CD4-positive, alpha-beta T cell (primary cell): Measurements from ENCODE around the gene MSANTD2. TPM values are rescaled to one million over a fixed set of nuclear protein-coding genes. Genes with fewer than 3 reads are reported as not detected.
A peak's percentile ranks its signal among the peaks of the same experiment; 100 is the strongest.

Experiments
- ATAC-seq: fragments of 200-7000 bp; cut with Tn5 transposase; one replicate; pipeline ENCODE4 v1.10.0; 2022; ENCODE audit warnings: mild to moderate bottlenecking; ENCODE audit not compliant: poor library complexity
- CTCF ChIA-PET: fragments of 350-600 bp; sonication (Branson Sonifier 250); formaldehyde crosslinking; loops from one replicate; lab custom pipeline; 2021; ENCODE audit warnings: antibody characterized with exemption, inconsistent platforms; lab: Charles Lee
- POLR2A ChIA-PET: fragments of 350-600 bp; sonication (Branson Sonifier 250); formaldehyde crosslinking; loops from one replicate; lab custom pipeline; 2021; ENCODE audit warnings: antibody characterized with exemption, inconsistent platforms; lab: Charles Lee
- DNase-seq, 14 experiments: peaks; one replicate each; pipeline ENCODE4 v3.0.0-alpha.2; 2013 to 2020; ENCODE audit warnings: mixed read lengths in 2 of 14
- H3K27ac ChIP-seq, 2 donors: one replicate each; pipeline versions ENCODE4 v1.5.1 to v1.7.0; 2013; ENCODE audit warnings: low read length in 2 of 2, low read depth in 1 of 2, mild to moderate bottlenecking in 1 of 2
- H3K27me3 ChIP-seq, 2 experiments: 1 replicate in 1 of 2; 2 replicates in 1 of 2; pipeline versions ENCODE4 v1.6.1 to v1.7.0; 2013; ENCODE audit warnings: low read length in 2 of 2, control low read depth in 1 of 2, mild to moderate bottlenecking in 1 of 2, moderate library complexity in 1 of 2; ENCODE audit not compliant: insufficient read depth in 2 of 2, control insufficient read depth in 1 of 2
- H3K36me3 ChIP-seq: one replicate; pipeline ENCODE4 v1.6.1; 2013; ENCODE audit warnings: low read length, control low read depth; ENCODE audit not compliant: insufficient read depth
- H3K4me1 ChIP-seq: one replicate; pipeline ENCODE4 v1.6.1; 2013; ENCODE audit warnings: low read length, control low read depth; ENCODE audit not compliant: insufficient read depth
- H3K4me3 ChIP-seq: one replicate; pipeline ENCODE4 v1.5.1; 2013; ENCODE audit warnings: mild to moderate bottlenecking, low read length, moderate library complexity
- H3K9me3 ChIP-seq, 2 experiments: 1 replicate in 1 of 2; 2 replicates in 1 of 2; pipeline versions ENCODE4 v1.6.1 to v1.7.0; 2013; ENCODE audit warnings: low read length in 2 of 2, mild to moderate bottlenecking in 2 of 2, control low read depth in 1 of 2, moderate library complexity in 1 of 2; ENCODE audit not compliant: control insufficient read depth in 1 of 2, insufficient read depth in 1 of 2
- H3K27ac Mint-ChIP-seq: one replicate; pipeline ENCODE4 v1.8.0; 2020; ENCODE audit warnings: mixed read lengths
- H3K27me3 Mint-ChIP-seq: one replicate; pipeline ENCODE4 v1.8.0; 2021; ENCODE audit warnings: mixed read lengths
- H3K36me3 Mint-ChIP-seq: one replicate; pipeline ENCODE4 v1.8.0; 2021; ENCODE audit warnings: low read depth, mixed read lengths
- H3K4me1 Mint-ChIP-seq: one replicate; pipeline ENCODE4 v1.8.0; 2021; ENCODE audit warnings: low read depth, mixed read lengths
- H3K4me3 Mint-ChIP-seq: one replicate; pipeline ENCODE4 v1.8.0; 2020; ENCODE audit warnings: mild to moderate bottlenecking, mixed read lengths
- H3K9me3 Mint-ChIP-seq: one replicate; pipeline ENCODE4 v1.8.0; 2020; ENCODE audit warnings: mixed read lengths
- CTCF ChIP-seq: fragments of 200-600 bp; IDR thresholded peaks from one replicate; pipeline ENCODE4 v1.8.0; 2022; ENCODE audit warnings: antibody characterized with exemption, mild to moderate bottlenecking
- intact Hi-C, 2 experiments: fragments of 100-400 bp; cut with DNase I in 1 of 2; cut with micrococcal nuclease in 1 of 2; formaldehyde crosslinking; loops; one replicate each; pipeline versions ENCODE4 v1.15.1 to v1.9.0; 2023 to 2025; cut with DNase I, micrococcal nuclease
- total RNA-seq, 174 experiments: library from RNA in 2 of 174; stranded (reverse) in 2 of 174; gene quantifications; one replicate each; pipeline ENCODE4 v1.2.3 and lab custom pipeline; 2021 to 2026

The MSANTD2 gene
- total RNA-seq, 2 experiments from 2014 or later = 4.2 to 5.1 TPM

GRCh38 chr11:124745835-124746620 lies 54.2 kb downstream of the MSANTD2 start:
- intact Hi-C loops = loop anchor here (1.0 to 10.0 kb wide), 5 partner anchors 17 to 366 kb away; partner anchors contain the start of genes MSANTD2 (in 2 of the 2), CCDC15 (in 1 of the 2) and TMEM218 (in 1 of the 2)
- H3K27ac Mint-ChIP-seq = peak overlapping the region; percentile 82
- no peaks in the 10 kb centered on the region for H3K9me3 Mint-ChIP-seq
- no peaks in the 10 kb centered on the region for H3K36me3 ChIP-seq
- H3K4me3 Mint-ChIP-seq = peak overlapping the region; percentile 94
- no peak for TF ChIP-seq CTCF
- ChIA-PET POLR2A (interaction anchor here (0.7 to 4.2 kb wide), 20 partner anchors 7 to 1536 kb away, joined by 3 to 89 read pairs (median 5); partner anchors contain the start of genes CCDC15, ESAM, MSANTD2 and SIAE), CTCF (interaction anchor here (0.6 to 2.9 kb wide), 21 partner anchors 11 to 130 kb away, joined by 3 to 60 read pairs (median 4); partner anchors contain the start of genes ESAM, MSANTD2, SIAE and SPA17)
- H3K36me3 Mint-ChIP-seq = peaks cover 5% of the 10 kb centered on the region
- peaks cover 9% of the 10 kb centered on the region for H3K4me1 Mint-ChIP-seq
- H3K27me3 Mint-ChIP-seq = peaks cover under 1% of the 10 kb centered on the region
- DNase-seq (peak in 6 of 14 experiments; percentile 8 to 61 (median 55)), ATAC-seq (peak; percentile 28)
- H3K4me3 ChIP-seq = peak overlapping the region; percentile 95
- H3K9me3 ChIP-seq = no peaks in the 10 kb centered on the region
- peaks cover 26% of the 10 kb centered on the region for H3K4me1 ChIP-seq
- peaks cover 0 to 6% of the 10 kb centered on the region in 2 experiments for H3K27me3 ChIP-seq
- peak overlapping the region; percentile 72 to 75 for H3K27ac ChIP-seq

- no peak overlapping the region for H3K27ac Mint-ChIP-seq
- CTCF ChIA-PET = interaction anchor here (1.6 to 2.9 kb wide), 6 partner anchors 10 to 74 kb away, joined by 4 to 60 read pairs (median 28); partner anchors contain the start of genes ESAM, SIAE and SPA17
- H3K4me1 Mint-ChIP-seq = peaks cover 15% of the 10 kb centered on the region
- H3K4me3 Mint-ChIP-seq = peak overlapping the region; percentile 94
- H3K27me3 Mint-ChIP-seq = peaks cover 7% of the 10 kb centered on the region
- Histone ChIP-seq H3K36me3 (no peaks in the 10 kb centered on the region), H3K4me3 (peak overlapping the region; percentile 95), H3K27ac (no peak overlapping the region), H3K4me1 (peaks cover 29% of the 10 kb centered on the region), H3K9me3 (no peaks in the 10 kb centered on the region), H3K27me3 (peaks cover 0 to 6% of the 10 kb centered on the region in 2 experiments)
- DNase-seq (no peak), ATAC-seq (no peak)
- POLR2A ChIA-PET = interaction anchor here (1.7 to 4.2 kb wide), 6 partner anchors 12 to 123 kb away, joined by 5 to 89 read pairs (median 33); partner anchors contain the start of genes ESAM, MSANTD2, SIAE and SPA17
- H3K36me3 Mint-ChIP-seq = peaks cover 5% of the 10 kb centered on the region
- no peak for TF ChIP-seq CTCF
- intact Hi-C loops = loop anchor here (5.0 to 10.0 kb wide), 4 partner anchors 57 to 367 kb away; partner anchors contain the start of genes MSANTD2 (in 2 of the 2), CCDC15 (in 1 of the 2) and TMEM218 (in 1 of the 2)
- no peaks in the 10 kb centered on the region for H3K9me3 Mint-ChIP-seq
Measured at GRCh38 chr11:124745270-124745834, 54.9 kb downstream of the MSANTD2 start.

- intact Hi-C loops = loop anchor here in 1 of 2 experiments (10.0 kb wide), 1 partner anchor 212 kb away; the partner anchor contains the start of gene CCDC15
- no peak overlapping the region for H3K4me3 ChIP-seq
- peaks cover 0 to 6% of the 10 kb centered on the region in 2 experiments for H3K27me3 ChIP-seq
- no peaks in the 10 kb centered on the region for H3K36me3 ChIP-seq
- DNase-seq (no peak), ATAC-seq (no peak)
- Mint-ChIP-seq H3K9me3 (no peaks in the 10 kb centered on the region), H3K36me3 (peaks cover 5% of the 10 kb centered on the region), H3K4me3 (no peak overlapping the region), H3K27me3 (peaks cover 7% of the 10 kb centered on the region), H3K27ac (no peak overlapping the region), H3K4me1 (peaks cover 26% of the 10 kb centered on the region)
- CTCF ChIA-PET = interaction anchor here (1.4 to 1.6 kb wide), 3 partner anchors 10 to 74 kb away, joined by 3 to 5 read pairs (median 4); partner anchors contain the start of gene VSIG2
- H3K4me1 ChIP-seq = peaks cover 35% of the 10 kb centered on the region
- no peak for TF ChIP-seq CTCF
- H3K27ac ChIP-seq = no peak overlapping the region
- H3K9me3 ChIP-seq = no peaks in the 10 kb centered on the region
- POLR2A ChIA-PET = interaction anchor here (1.9 kb wide), 1 partner anchor 70 kb away, joined by 8 read pairs; the partner anchor contains the start of genes SIAE and SPA17
Measured at GRCh38 chr11:124743050-124743449, 57.2 kb downstream of the MSANTD2 start.
